Endothelial cell of hepatic sinusoid (primary cell): ENCODE results near the gene FARP1.

Experiments
- in situ Hi-C: cut with HindIII; loops from 2 replicates; pipeline ENCODE4 v1.10.0; 2017; ENCODE audit warnings: low sequenced_read_pairs

FARP1 gene

GRCh38 chr13:98275681-98276171, 132.8 kb downstream of the FARP1 start:
- in situ Hi-C loops = no loop called here

GRCh38 chr13:98276486-98276885, 133.6 kb downstream of the FARP1 start:
- in situ Hi-C loops = no loop called here

GRCh38 chr13:98278068-98278724, 135.3 kb downstream of the FARP1 start:
- in situ Hi-C loops = no loop called here

- in situ Hi-C loops = no loop called here
These were observed 136.7 kb downstream of the FARP1 start for GRCh38 chr13:98279473-98280175.

- in situ Hi-C loops = no loop called here
These were observed 137.2 kb downstream of the FARP1 start for GRCh38 chr13:98280176-98280510.

GRCh38 chr13:98284679-98285078, 141.8 kb downstream of the FARP1 start:
- in situ Hi-C loops = loop anchor here (5.0 kb wide), 1 partner anchor 37 kb away; no protein-coding TSS in a partner anchor

- in situ Hi-C loops = loop anchor here (5.0 kb wide), 1 partner anchor 38 kb away; no protein-coding TSS in a partner anchor
These were observed 142.4 kb downstream of the FARP1 start for GRCh38 chr13:98285317-98285716.

GRCh38 chr13:98285852-98286594, 143.1 kb downstream of the FARP1 start:
- in situ Hi-C loops = loop anchor here (5.0 kb wide), 1 partner anchor 39 kb away; no protein-coding TSS in a partner anchor

GRCh38 chr13:98286799-98287198, 143.9 kb downstream of the FARP1 start:
- in situ Hi-C loops = loop anchor here (5.0 kb wide), 1 partner anchor 39 kb away; no protein-coding TSS in a partner anchor

GRCh38 chr13:98288211-98288610, 145.3 kb downstream of the FARP1 start:
- in situ Hi-C loops = loop anchor here (5.0 kb wide), 1 partner anchor 41 kb away; no protein-coding TSS in a partner anchor

GRCh38 chr13:98289339-98289945, 146.5 kb downstream of the FARP1 start:
- in situ Hi-C loops = loop anchor here (5.0 kb wide), 1 partner anchor 42 kb away; no protein-coding TSS in a partner anchor

- in situ Hi-C loops = no loop called here
These were observed 147.4 kb downstream of the FARP1 start for GRCh38 chr13:98290261-98290660.

- in situ Hi-C loops = no loop called here
These were observed 148.8 kb downstream of the FARP1 start for GRCh38 chr13:98291658-98292057.

GRCh38 chr13:98293103-98293502, 150.2 kb downstream of the FARP1 start:
- in situ Hi-C loops = no loop called here

GRCh38 chr13:98293570-98294142, 150.8 kb downstream of the FARP1 start:
- in situ Hi-C loops = no loop called here

- in situ Hi-C loops = no loop called here
These were observed 152.5 kb downstream of the FARP1 start for GRCh38 chr13:98295371-98295770.

- in situ Hi-C loops = no loop called here
These were observed 154.2 kb downstream of the FARP1 start for GRCh38 chr13:98297051-98297450.

GRCh38 chr13:98297745-98298144, 154.9 kb downstream of the FARP1 start:
- in situ Hi-C loops = no loop called here

- in situ Hi-C loops = no loop called here
These were observed 155.7 kb downstream of the FARP1 start for GRCh38 chr13:98298599-98298998.

GRCh38 chr13:98299235-98299965, 156.5 kb downstream of the FARP1 start:
- in situ Hi-C loops = no loop called here
